ENCODE measurements around the gene RNF125. TPM values are rescaled to one million over a fixed set of nuclear protein-coding genes. Genes with fewer than 3 reads are reported as not detected.

Gene RNF125
- 1.1 and 1.6 TPM in 2 replicates for total RNA-seq
- long read RNA-seq, full-length matches to known transcripts = 1 of 1 reads
- long read RNA-seq, partial matches to known transcripts = 0 of 1 reads
- long read RNA-seq, other reads (novel, unspliced or antisense) = 0 of 1 reads

GRCh38 chr18:32018331-32019250 lies at the start of gene RNF125:
Gene RNF125 (plus strand): TSS chr18:32018825. CDS start chr18:32018864, 39 bp downstream.
- H3K9me3 Mint-ChIP-seq = no peaks in the 10 kb centered on the region
- H3K27ac Mint-ChIP-seq (ENCODE audit: unreplicated experiment) = no peak within 1 kb of the TSS
- H3K27me3 Mint-ChIP-seq (ENCODE audit: low read depth) = peaks cover 29% of the 10 kb centered on the region
- H3K4me1 Mint-ChIP-seq = peaks cover 19% of the 10 kb centered on the region
- H3K36me3 Mint-ChIP-seq (ENCODE audit: low read depth) = no peaks in the 10 kb centered on the region
- TF ChIP-seq, protein P1, sequence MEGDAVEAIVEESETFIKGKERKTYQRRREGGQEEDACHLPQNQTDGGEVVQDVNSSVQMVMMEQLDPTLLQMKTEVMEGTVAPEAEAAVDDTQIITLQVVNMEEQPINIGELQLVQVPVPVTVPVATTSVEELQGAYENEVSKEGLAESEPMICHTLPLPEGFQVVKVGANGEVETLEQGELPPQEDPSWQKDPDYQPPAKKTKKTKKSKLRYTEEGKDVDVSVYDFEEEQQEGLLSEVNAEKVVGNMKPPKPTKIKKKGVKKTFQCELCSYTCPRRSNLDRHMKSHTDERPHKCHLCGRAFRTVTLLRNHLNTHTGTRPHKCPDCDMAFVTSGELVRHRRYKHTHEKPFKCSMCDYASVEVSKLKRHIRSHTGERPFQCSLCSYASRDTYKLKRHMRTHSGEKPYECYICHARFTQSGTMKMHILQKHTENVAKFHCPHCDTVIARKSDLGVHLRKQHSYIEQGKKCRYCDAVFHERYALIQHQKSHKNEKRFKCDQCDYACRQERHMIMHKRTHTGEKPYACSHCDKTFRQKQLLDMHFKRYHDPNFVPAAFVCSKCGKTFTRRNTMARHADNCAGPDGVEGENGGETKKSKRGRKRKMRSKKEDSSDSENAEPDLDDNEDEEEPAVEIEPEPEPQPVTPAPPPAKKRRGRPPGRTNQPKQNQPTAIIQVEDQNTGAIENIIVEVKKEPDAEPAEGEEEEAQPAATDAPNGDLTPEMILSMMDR (conservative IDR thresholded peaks at IDR 0.05) = no peak
- DNase-seq (ENCODE audit: low read depth, low spot score) = peak; percentile 65
- peak within 1 kb of the TSS; percentile 94 for H3K4me3 Mint-ChIP-seq

GRCh38 chr18:31970617-31971016 lies 48.0 kb upstream of the RNF125 start:
- no peaks in the 10 kb centered on the region for H3K27me3 Mint-ChIP-seq (ENCODE audit: low read depth)
- peaks cover 9% of the 10 kb centered on the region for H3K9me3 Mint-ChIP-seq
- H3K36me3 Mint-ChIP-seq (ENCODE audit: low read depth) = peaks cover 11% of the 10 kb centered on the region
- TF ChIP-seq, protein P1 (conservative IDR thresholded peaks at IDR 0.05) = no peak
- no peak overlapping the region for H3K4me3 Mint-ChIP-seq
- H3K4me1 Mint-ChIP-seq = no peaks in the 10 kb centered on the region
- H3K27ac Mint-ChIP-seq (ENCODE audit: unreplicated experiment) = no peak overlapping the region
- DNase-seq (ENCODE audit: low read depth, low spot score) = no peak

- Mint-ChIP-seq H3K4me1 (peaks cover 3% of the 10 kb centered on the region), H3K36me3 (ENCODE audit: low read depth) (peaks cover 14% of the 10 kb centered on the region), H3K27me3 (ENCODE audit: low read depth) (no peaks in the 10 kb centered on the region), H3K9me3 (peaks cover 18% of the 10 kb centered on the region), H3K27ac (ENCODE audit: unreplicated experiment) (no peak overlapping the region), H3K4me3 (no peak overlapping the region)
- DNase-seq (ENCODE audit: low read depth, low spot score) = no peak
- TF ChIP-seq, protein P1 (conservative IDR thresholded peaks at IDR 0.05) = no peak
These were observed 44.6 kb upstream of the RNF125 start for GRCh38 chr18:31973929-31974546.

DNA sequence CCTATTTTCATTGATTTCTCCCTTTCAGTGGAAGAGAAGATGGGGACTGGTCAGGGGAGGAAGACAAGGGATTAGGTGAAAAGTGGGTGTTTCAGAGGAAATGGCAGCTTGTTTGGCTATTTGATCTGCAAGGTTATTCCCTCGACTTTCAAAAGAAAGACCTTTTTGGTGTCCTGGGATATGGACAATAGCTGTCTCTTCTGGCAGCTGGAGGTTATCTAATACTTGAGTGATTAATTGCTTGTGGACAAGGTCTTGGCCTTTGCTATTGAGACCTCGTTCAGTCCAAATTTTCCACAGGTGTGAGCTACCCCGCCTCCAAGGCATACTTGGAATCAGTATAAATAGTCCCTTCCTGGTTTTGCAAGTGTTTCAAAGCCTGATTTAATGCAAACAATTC lies 42.4 kb upstream of the RNF125 start:
- no peaks in the 10 kb centered on the region for H3K27me3 Mint-ChIP-seq (ENCODE audit: low read depth)
- H3K27ac Mint-ChIP-seq (ENCODE audit: unreplicated experiment) = no peak overlapping the region
- DNase-seq (ENCODE audit: low read depth, low spot score) = no peak
- TF ChIP-seq, protein P1 (conservative IDR thresholded peaks at IDR 0.05) = no peak
- peaks cover 18% of the 10 kb centered on the region for H3K9me3 Mint-ChIP-seq
- peaks cover 14% of the 10 kb centered on the region for H3K36me3 Mint-ChIP-seq (ENCODE audit: low read depth)
- peaks cover 3% of the 10 kb centered on the region for H3K4me1 Mint-ChIP-seq
- no peak overlapping the region for H3K4me3 Mint-ChIP-seq

DNA sequence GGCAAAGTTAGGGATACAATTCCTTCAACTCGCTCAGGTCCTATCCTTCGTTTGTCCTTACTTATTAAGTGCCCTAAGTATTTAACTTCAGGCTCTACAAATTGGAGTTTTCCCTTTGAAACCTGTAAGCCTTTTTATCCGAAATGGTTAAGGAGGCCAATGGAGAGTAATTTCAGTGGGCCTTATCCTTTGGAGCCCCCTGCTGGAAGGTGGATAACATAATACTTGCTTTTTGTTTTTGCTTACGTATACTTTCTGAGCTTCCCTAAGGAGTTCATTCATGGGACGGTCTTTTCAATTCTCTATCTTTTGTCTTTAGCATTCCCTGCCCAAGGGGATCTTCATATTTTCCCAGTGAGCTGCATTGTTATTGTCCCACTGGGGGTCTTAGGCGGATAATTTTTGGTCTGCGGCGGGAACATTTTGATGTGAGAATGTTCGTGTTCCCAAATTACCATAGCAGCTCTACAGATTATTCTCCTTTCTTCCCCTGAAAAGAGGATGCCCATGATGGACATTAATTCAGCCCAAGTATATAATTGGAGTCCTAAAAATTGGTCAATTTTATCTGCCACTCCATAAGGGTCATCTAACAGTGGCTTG lies 41.3 kb upstream of the RNF125 start:
- no peaks in the 10 kb centered on the region for H3K27me3 Mint-ChIP-seq (ENCODE audit: low read depth)

More for the DNA sequence above, 41.3 kb upstream of the RNF125 start:
- TF ChIP-seq, protein P1 (conservative IDR thresholded peaks at IDR 0.05) = peak; percentile 76
- H3K4me3 Mint-ChIP-seq = no peak overlapping the region
- peaks cover 3% of the 10 kb centered on the region for H3K4me1 Mint-ChIP-seq
- peaks cover 14% of the 10 kb centered on the region for H3K36me3 Mint-ChIP-seq (ENCODE audit: low read depth)
- peaks cover 18% of the 10 kb centered on the region for H3K9me3 Mint-ChIP-seq
- no peak overlapping the region for H3K27ac Mint-ChIP-seq (ENCODE audit: unreplicated experiment)
- peak; percentile 58 for DNase-seq (ENCODE audit: low read depth, low spot score)
